Gastroesophageal sphincter (tissue), 4 donors: ENCODE measurements around the gene LRRC30. TPM values are rescaled to one million over a fixed set of nuclear protein-coding genes. Genes with fewer than 3 reads are reported as not detected.

Experiments
- ATAC-seq: fragments of 150-250 bp; one replicate; pipeline ENCODE4 v1.9.1; 2016; ENCODE audit warnings: mild to moderate bottlenecking, moderate library complexity
- H3K27ac ChIP-seq, 4 donors: fragments of 200-600 bp; sonication (generic) in 3 of 4; 1 replicate in 3 of 4; 2 replicates in 1 of 4; pipeline ENCODE4 v1.5.1; 2016 to 2019
- H3K27me3 ChIP-seq: fragments of 200-600 bp; sonication (generic); one replicate; pipeline ENCODE4 v1.5.1; 2019
- H3K36me3 ChIP-seq, 2 donors: fragments of 200-600 bp; sonication (generic); one replicate each; pipeline ENCODE4 v1.5.1; 2019; ENCODE audit warnings: control low read depth in 1 of 2
- H3K4me1 ChIP-seq, 3 donors: fragments of 200-600 bp; sonication (generic); 1 replicate in 2 of 3; 2 replicates in 1 of 3; pipeline ENCODE4 v1.5.1; 2016 to 2019; ENCODE audit warnings: control low read depth in 2 of 3
- H3K4me3 ChIP-seq, 2 donors: fragments of 200-600 bp; sonication (generic); one replicate each; pipeline ENCODE4 v1.5.1; 2019; ENCODE audit warnings: mild to moderate bottlenecking in 1 of 2, moderate library complexity in 1 of 2
- H3K9me3 ChIP-seq, 3 donors: fragments of 200-600 bp; sonication (generic); one replicate each; pipeline ENCODE4 v1.5.1; 2017 to 2019; ENCODE audit warnings: control low read depth in 2 of 3
- EP300 ChIP-seq: sonication (generic); formaldehyde crosslinking; IDR thresholded peaks from one replicate; pipeline ENCODE4 v1.6.1; 2017; ENCODE audit warnings: antibody characterized with exemption, mild to moderate bottlenecking
- POLR2A ChIP-seq, 2 donors: fragments of 450-650 bp; IDR thresholded peaks; one replicate each; pipeline ENCODE4 v1.6.1; 2017; ENCODE audit warnings: antibody characterized with exemption in 2 of 2, mild to moderate bottlenecking in 2 of 2, moderate library complexity in 1 of 2
- POLR2AphosphoS5 ChIP-seq: sonication (generic); formaldehyde crosslinking; IDR thresholded peaks from one replicate; pipeline ENCODE4 v1.6.1; 2017; ENCODE audit warnings: antibody characterized with exemption
- WGBS, 2 donors: methylation state at CpG; one replicate each; pipeline ENCODE4 v1.1.5; 2018; ENCODE audit warnings: low coverage in 1 of 2; 5-methylcytosine and 5-hydroxymethylcytosine counted together
- total RNA-seq, 4 donors: library from RNA; depleted of rRNA; stranded (reverse); fragments of >200 nt; gene quantifications; one replicate each; pipeline ENCODE4 v1.1.0, GENCODE V29; 2016
- TF ChIP-seq, protein P1 (sequence below), 4 experiments: fragments of 200-600 bp in 2 of 4; fragments of 450-650 bp in 2 of 4; sonication (generic) in 1 of 4; IDR thresholded peaks; one replicate each; pipeline ENCODE4 v1.5.1; 2017 to 2019; ENCODE audit warnings: antibody characterized with exemption in 4 of 4, mild to moderate bottlenecking in 2 of 4, moderate library complexity in 2 of 4

LRRC30 gene
- total RNA-seq, 4 donors from 2014 or later, result not detected

DNA sequence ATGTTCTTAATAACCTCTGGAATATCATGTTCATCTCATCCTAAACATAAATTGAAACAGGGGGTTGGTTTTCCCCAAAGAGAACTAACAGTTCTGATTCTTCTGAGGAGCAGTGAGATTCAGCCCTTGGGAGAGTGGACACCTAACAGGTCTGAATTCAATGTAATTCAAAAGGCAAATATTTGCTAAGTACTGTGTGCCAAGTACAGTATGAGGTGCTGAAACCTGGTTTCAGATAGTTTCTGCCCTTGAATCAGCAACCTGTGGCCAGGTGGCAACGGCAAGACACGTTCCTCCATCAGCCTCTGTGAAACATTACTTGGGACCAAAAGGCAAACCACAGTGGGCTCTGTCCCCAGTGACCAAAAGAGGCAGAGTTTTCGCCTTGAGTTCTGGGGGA is 1.3 kb downstream of the LRRC30 start:
- H3K27me3 ChIP-seq, result peaks cover 6% of the 10 kb centered on the region
- H3K4me1 ChIP-seq, result no peaks in the 10 kb centered on the region
- no peak for ATAC-seq
- H3K9me3 ChIP-seq, result no peaks in the 10 kb centered on the region
- no peaks in the 10 kb centered on the region for H3K36me3 ChIP-seq
- H3K4me3 ChIP-seq, result no peak overlapping the region
- H3K27ac ChIP-seq, result no peak overlapping the region
- WGBS, 2 donors, result 92 to 100% methylated on average over 2 to 3 of the region's 3 CpGs
- TF ChIP-seq EP300 (no peak), POLR2A (IDR thresholded peaks at IDR 0.05) (no peak), POLR2AphosphoS5 (no peak)
- TF ChIP-seq, protein P1, sequence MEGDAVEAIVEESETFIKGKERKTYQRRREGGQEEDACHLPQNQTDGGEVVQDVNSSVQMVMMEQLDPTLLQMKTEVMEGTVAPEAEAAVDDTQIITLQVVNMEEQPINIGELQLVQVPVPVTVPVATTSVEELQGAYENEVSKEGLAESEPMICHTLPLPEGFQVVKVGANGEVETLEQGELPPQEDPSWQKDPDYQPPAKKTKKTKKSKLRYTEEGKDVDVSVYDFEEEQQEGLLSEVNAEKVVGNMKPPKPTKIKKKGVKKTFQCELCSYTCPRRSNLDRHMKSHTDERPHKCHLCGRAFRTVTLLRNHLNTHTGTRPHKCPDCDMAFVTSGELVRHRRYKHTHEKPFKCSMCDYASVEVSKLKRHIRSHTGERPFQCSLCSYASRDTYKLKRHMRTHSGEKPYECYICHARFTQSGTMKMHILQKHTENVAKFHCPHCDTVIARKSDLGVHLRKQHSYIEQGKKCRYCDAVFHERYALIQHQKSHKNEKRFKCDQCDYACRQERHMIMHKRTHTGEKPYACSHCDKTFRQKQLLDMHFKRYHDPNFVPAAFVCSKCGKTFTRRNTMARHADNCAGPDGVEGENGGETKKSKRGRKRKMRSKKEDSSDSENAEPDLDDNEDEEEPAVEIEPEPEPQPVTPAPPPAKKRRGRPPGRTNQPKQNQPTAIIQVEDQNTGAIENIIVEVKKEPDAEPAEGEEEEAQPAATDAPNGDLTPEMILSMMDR (IDR thresholded peaks at IDR 0.05), result no peak

DNA sequence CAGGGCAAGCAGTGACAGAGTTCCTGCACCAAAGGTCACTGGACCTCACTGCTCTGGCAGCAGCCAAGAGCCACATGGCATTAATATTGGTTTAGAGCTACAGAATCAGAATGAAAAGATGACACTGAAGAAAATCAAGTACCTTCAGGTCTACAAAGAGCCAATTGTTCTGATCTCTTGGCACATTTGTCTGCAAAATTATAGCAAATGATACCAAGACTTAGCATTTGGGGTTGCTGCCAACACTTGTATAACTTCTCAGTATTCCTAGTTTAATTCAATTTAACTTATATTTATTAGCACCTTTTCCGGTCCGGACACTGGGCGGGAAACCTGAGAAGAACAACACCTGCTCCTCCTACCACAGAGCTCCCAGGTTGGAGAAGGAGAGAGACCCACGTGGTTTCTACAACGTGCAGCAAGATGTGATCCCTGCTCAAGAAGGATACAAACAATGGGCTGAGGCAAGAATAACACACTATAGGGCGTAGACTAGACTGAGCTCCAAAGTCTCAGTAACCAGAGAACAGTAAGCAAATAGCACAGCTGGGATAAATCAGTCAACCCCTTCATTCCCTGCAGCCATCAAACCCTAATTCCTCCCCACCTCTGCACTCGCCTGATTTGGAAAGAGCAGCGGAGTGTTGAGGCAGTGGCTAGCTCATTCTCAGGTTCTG is 2.4 kb downstream of the LRRC30 start:
- WGBS, 2 donors, result 18 to 54% methylated on average over 6 to 8 of the region's 8 CpGs
- TF ChIP-seq POLR2AphosphoS5, result no peak
- no peak for TF ChIP-seq POLR2A (IDR thresholded peaks at IDR 0.05)
- TF ChIP-seq, protein P1 (IDR thresholded peaks at IDR 0.05), result no peak
- TF ChIP-seq EP300, result no peak
- ATAC-seq, result peak; percentile 58
- H3K9me3 ChIP-seq, result no peaks in the 10 kb centered on the region
- H3K27ac ChIP-seq, result no peak overlapping the region
- H3K27me3 ChIP-seq, result peaks cover 6% of the 10 kb centered on the region
- no peaks in the 10 kb centered on the region for H3K36me3 ChIP-seq
- H3K4me1 ChIP-seq, result no peaks in the 10 kb centered on the region
- no peak overlapping the region for H3K4me3 ChIP-seq

DNA sequence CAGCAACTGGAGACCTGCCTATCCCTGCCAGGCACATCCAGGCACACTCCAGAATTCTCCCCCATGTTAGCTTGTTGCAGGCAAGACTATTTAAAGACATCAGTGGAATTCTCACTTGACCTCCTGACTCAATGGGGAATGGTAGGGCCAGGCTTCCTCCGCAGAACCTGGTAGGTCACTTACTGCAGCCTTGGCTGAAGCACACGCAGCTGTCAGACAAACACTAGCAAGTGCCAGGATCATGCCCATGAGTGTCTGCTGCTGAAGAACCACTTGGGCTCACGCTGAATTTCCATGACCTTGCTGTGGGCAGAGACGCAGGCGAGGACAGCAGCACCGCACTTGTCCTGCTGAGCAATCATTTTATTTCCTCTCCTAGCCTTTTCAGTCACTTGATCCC is 3.2 kb downstream of the LRRC30 start:
- Histone ChIP-seq H3K36me3 (no peaks in the 10 kb centered on the region), H3K4me3 (no peak overlapping the region), H3K27ac (no peak overlapping the region), H3K4me1 (no peaks in the 10 kb centered on the region), H3K27me3 (peaks cover 6% of the 10 kb centered on the region), H3K9me3 (no peaks in the 10 kb centered on the region)
- 68% methylated on average over 4 of the region's 6 CpGs; no CpG with 5 or more reads in 1 of the 2 donors for WGBS, 2 donors
- TF ChIP-seq POLR2A (IDR thresholded peaks at IDR 0.05) (no peak), EP300 (no peak)
- no peak for ATAC-seq

DNA sequence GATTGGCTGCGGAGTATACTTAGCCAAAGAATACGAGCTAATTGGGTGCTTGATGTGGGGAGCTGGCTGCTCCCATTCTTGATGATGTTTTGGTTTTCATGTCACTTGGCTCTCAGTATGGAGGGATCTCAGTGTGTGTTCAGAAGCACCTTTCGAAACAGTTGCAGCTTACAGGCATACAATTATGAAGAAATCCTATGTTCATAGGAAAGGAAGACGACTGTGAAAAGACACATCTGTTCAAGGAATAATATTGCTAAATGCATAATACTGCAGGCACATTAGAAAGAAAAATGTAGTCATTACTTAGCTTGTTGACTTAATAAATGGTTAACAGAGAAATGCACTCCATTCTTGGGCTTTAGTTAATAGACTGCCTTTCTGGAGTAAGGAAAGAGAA is 4.1 kb downstream of the LRRC30 start:
- Histone ChIP-seq H3K9me3 (no peaks in the 10 kb centered on the region), H3K27ac (no peak overlapping the region), H3K4me1 (no peaks in the 10 kb centered on the region), H3K36me3 (no peaks in the 10 kb centered on the region), H3K4me3 (no peak overlapping the region), H3K27me3 (peaks cover 6% of the 10 kb centered on the region)
- TF ChIP-seq POLR2AphosphoS5 (no peak), EP300 (no peak)
- TF ChIP-seq, protein P1 (IDR thresholded peaks at IDR 0.05), result no peak
- ATAC-seq, result no peak
- 70 to 71% methylated on average over 2 to 4 of the region's 4 CpGs for WGBS, 2 donors

DNA sequence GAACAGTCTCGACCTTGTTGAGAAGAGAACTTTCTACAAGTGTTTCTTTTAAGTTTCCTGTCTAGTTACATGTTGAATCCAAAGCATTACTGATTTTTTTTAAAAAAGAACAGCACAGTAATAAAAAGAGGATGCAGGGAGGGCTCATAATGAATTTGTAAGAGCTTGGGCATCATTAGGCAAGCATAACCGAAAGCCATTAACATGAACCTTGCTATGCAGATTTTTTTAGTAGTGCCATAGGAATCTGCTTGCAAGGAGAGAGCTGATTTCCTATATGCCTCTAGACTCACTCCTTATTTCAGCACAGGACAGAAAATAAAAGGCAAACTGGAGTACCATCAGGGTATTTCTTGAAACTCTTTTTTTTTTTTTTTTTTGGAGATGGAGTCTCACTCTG is 5.2 kb downstream of the LRRC30 start:
- no peak for ATAC-seq
- 63 to 68% methylated on average over 2 of the region's 2 CpGs for WGBS, 2 donors
- Histone ChIP-seq H3K27me3 (peaks cover 6% of the 10 kb centered on the region), H3K4me3 (no peak overlapping the region), H3K27ac (no peak overlapping the region), H3K9me3 (no peaks in the 10 kb centered on the region), H3K36me3 (no peaks in the 10 kb centered on the region), H3K4me1 (no peaks in the 10 kb centered on the region)
- TF ChIP-seq, protein P1 (IDR thresholded peaks at IDR 0.05), result no peak
- no peak for TF ChIP-seq POLR2A (IDR thresholded peaks at IDR 0.05)
- TF ChIP-seq POLR2AphosphoS5, result no peak
- TF ChIP-seq EP300, result no peak
